NT2/D1 (cell line): ENCODE data around the gene FAM120A.

Source experiments
- SUZ12 ChIP-seq: IDR thresholded peaks from 2 replicates; pipeline ENCODE4 v1.6.1; 2011; ENCODE audit not compliant: insufficient read length, insufficient read depth; ENCODE audit errors: extremely low read depth
- YY1 ChIP-seq: IDR thresholded peaks from 2 replicates; pipeline ENCODE4 v1.6.1; 2011; ENCODE audit not compliant: insufficient read length, insufficient read depth
- ZNF274 ChIP-seq: IDR thresholded peaks from 2 replicates; pipeline ENCODE4 v1.6.1; 2011; ENCODE audit warnings: mild to moderate bottlenecking, low read depth, low read length

- no peak for TF ChIP-seq YY1
- no peak for TF ChIP-seq ZNF274
- no peak for TF ChIP-seq SUZ12
Measured at GRCh38 chr9:93540305-93540704, 88.8 kb downstream of the FAM120A start.
